ENCODE measurements around the gene PRKCE.

PRKCE gene

DNA sequence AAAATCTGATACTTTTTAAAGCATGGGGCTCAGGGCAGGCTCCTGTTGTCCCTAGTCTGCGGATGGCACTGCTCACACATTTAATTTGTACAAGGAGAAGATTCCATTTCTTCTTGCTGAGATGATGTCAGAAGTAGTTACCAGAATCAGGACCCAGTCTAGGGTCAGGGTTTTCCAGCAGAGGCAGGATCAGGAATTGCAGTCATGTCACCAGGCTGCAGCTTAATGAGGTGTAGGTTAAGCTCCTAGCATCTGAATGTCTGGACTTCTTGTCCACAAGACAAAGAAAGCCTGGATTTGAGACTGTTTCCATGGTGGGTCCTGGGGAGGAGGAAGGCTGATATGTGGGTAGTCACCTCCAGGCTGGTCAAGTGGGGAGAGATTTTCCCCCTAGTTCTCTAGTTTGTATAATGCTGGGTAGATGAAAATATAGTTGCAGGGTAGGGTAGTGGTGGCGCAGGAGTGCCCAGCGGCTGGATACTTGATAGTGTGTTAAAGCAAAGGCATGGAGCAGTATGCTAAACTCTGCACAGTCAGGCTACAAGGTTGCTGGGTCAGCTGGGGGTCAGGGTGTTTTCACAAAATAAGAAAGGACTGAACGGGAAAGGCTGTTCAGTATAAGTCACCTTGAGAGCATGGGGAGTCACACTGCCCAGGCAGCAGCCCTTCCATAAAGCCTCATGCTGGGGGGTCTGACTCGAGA lies 148.4 kb downstream of the PRKCE start:
- DNase-seq (ENCODE audit: insufficient read length, low spot score) (no peak), FAIRE-seq (no peak)

DNA sequence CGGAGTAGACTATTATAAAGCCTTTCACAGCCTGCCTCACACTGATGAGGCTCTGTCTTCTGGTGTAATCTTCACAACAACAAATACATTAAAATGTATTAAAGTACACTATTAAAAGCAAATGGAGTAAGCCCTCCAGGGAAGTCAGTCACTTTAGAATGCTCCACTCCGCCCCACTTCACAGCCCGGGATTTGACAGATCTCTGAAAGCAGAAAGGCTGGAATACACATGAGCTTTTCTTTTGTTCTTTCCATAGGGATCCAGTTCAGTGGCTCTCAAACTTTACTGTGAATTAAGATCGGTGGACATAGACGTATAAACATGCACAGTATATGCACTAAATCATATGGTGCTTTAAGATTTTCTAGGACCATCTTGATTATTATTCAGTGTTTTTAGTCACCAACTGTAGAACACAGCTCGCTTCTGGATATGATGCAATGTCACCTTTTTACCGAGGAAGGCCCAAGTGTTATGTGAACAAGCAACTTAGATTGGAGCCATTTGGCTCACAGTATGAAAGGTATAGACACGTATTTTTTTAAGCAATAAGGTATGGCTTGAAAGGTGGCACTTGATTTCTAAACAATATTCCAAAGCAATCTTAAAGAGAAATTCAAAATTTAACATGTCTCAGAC lies 151.1 kb downstream of the PRKCE start:
- FAIRE-seq (no peak), DNase-seq (ENCODE audit: insufficient read length, low spot score) (no peak)

DNA sequence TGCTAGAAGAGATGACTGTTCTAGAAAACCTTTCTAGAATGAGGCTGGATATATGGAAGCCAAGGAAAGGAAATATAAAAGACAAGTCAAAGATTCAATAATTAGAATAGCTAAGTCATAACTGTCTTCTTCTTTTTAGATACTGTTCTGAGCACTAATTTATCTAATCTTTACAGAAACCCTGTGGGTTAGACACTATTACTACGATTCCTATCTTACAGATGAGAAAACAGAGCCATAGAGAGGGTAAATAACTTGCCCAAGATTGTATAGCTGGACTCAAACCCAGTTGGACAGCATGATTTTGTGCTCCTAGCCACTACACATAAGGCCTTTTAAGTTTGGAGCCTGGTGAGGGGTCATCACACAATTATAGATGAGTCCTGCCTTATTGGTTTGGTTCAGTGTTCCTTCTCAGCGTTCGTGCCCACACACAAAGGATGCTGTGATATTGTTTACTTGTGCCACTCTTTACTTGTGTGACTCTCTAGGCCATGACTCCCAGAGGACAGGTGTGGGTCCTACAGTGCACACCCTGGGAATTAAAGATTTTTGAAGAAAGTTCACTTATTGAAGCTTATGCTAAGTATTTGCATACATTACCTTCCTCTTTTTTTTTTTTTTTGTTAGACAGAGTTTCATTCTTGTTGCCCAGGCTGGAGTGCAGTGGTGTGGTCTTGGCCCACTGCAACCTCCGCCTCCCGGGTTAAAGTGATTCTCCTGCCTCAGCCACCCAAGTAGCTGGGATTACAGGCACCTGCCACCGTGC lies 153.7 kb downstream of the PRKCE start:
- FAIRE-seq (no peak), DNase-seq (ENCODE audit: insufficient read length, low spot score) (no peak)

DNA sequence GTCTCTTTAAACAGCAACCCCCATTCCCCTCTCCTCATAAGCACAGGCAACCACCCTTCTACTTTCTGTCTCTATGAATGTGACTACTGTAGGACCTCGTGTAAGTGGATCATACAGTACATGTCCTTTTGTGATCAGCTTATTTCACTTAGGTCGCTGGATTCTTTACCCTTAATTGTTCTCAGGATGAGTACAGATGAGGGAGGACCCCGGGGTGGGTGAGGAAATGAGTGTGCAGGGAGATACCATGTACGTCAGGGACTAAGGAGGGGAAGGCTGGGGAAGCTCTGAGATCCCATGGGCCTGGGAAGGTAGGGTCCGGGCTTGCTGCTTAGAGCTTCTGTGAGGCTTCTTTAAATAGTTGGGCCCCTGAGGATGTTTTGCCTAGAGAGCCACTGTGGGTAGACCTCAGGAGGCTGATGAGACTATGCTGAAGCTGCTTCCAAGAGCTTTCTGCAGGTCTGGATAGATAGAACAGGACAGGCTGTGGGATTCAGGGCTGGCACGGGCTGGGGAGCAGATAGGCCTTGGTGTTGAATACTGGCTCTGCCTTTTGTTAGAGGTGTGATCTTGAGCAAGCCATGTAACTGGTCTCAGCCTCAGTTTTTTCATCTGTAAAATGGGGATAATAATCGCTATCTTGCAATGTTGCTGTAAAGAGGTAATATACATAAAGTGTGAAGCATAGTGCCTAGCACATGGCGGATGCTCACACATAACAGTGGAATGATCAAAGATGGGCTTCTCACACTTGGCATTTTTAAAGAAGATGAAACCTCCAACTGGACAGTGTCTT lies 155.3 kb downstream of the PRKCE start:
- FAIRE-seq (no peak), DNase-seq (ENCODE audit: insufficient read length, low spot score) (no peak)

DNA sequence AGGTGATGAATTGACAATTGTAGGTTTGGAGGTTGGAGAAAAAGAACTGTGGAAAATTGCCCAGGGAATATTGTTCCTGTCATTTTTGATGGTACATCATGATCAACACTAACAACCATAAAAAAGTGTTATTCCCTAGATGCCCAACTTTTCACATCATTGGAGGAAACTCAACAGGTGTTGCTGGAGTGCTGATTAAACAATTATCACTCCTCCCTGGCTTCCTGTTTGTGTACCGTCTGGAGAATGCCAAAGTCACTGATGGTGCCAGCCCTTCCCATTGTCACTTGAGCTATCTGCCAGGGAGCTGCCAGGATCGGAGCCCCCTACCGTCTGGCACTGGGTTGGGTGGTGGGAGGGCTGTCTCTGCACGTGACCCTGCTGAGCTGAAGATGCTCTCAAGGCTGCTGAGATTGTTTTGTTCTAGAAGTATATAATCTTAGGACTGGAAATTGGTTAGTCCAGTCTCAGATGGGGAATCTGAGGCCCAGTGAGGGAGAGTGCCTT lies 156.9 kb downstream of the PRKCE start:
- FAIRE-seq (peak; percentile 4), DNase-seq (ENCODE audit: insufficient read length, low spot score) (no peak)

DNA sequence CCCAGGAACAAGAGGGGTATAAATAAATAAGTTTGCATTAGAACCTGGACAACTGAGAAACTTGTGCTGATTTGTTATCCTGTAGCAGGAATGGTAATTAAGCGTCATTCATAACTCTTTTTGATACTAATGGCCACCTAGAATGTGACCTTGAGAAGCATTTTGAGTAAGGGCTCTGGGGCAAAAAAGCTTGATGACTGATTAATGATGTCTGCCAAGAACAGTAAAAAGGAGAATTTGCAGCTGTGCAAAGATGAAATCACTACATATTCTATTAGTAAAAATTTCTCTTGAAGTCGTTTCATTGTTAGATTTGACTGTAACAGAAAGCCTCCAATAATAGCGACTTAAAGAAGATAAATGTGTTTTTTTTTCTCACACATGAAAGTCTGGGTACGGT lies 157.7 kb downstream of the PRKCE start:
- DNase-seq (ENCODE audit: insufficient read length, low spot score), result no peak

DNA sequence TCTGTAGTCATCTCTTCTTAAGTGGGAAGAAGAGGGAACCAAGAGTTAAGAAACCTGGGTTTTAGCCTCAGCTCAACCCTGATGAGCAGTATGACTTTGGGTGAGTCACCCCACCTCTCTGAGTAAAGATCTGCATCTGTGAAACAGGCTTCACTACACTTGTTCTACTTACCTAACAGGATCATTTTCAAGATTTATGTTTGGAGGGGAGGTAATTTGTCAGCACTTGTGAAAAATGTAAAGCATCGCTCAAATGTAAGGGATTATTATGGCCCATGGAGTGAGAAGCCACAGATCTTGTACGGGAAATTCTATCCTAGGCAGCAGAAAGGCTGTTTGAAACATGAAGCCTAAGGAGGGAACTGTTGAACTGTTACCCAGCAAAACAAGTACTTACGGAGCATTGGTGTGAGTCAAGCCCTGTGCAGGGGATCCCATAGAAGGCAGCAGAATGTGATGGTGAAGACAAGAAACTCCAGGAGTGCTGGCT lies 160.6 kb downstream of the PRKCE start:
- peak; percentile 23 for FAIRE-seq
- no peak for DNase-seq (ENCODE audit: insufficient read length, low spot score)

More for the DNA sequence above, 157.7 kb downstream of the PRKCE start:
- FAIRE-seq, result no peak

DNA sequence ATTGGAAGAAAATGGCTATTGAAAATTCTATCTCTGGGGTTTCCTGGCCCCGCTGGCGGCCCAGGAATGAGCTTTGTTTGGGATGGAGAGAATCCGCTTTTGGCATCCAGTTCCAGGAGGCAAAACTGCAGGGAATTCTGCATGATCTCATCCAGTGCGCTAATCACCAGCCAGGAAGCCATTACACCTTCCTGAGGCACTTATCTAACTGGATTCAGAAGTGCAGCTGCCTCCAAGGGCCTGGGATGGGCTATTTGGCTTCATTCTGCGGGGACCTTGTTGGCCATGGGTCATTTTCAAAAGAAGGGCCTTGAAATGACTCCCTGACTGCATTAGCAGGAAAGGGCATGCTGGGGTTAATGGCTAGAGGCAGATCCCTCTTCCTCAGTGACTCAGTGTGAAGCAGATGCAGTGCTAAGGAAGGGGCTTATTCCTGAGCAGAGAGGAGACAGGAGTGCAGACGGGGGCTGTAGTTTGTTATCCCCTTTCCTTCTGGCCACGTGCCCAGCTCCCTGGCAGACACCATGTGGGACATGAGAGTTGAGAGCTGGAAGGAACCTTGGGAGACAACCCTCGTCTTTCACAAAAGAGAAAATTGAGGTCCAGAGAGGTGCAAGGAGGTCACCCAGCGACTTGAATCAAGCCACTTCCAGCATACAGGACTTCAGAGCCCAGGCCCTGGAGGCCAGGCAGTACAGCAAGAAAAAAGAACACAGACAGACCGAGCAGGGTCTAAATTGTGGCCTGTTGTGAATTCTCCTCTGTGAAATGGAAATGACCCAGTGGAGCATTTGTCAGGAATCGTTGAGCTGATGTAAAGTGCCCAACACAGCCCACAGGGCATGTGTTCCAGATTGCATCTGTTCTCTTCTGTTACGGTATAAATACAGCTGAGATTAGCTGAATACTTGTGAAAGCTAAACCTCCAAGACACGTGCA lies 161.8 kb downstream of the PRKCE start:
- DNase-seq (ENCODE audit: insufficient read length, low spot score) (no peak), FAIRE-seq (no peak)

DNA sequence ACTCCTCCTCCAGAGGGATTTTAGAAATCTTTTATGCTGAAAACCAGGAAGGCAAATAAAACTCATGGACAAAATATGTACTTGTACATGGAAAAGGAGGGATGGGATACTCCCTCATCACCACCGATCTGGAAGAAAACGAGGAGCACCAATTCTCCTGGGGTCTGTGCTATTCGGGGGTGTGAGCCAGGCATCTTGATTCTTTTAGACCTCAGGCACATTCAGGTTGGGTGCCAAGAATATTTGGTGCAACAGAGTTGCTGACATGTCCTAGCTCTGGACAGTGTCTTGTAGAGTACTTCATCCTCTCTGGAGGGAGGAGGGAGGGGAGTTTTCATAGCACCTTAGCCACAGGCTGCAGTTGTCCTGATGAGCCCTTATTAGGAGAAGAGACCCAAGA lies 163.0 kb downstream of the PRKCE start:
- no peak for DNase-seq (ENCODE audit: insufficient read length, low spot score)
- FAIRE-seq, result no peak

DNA sequence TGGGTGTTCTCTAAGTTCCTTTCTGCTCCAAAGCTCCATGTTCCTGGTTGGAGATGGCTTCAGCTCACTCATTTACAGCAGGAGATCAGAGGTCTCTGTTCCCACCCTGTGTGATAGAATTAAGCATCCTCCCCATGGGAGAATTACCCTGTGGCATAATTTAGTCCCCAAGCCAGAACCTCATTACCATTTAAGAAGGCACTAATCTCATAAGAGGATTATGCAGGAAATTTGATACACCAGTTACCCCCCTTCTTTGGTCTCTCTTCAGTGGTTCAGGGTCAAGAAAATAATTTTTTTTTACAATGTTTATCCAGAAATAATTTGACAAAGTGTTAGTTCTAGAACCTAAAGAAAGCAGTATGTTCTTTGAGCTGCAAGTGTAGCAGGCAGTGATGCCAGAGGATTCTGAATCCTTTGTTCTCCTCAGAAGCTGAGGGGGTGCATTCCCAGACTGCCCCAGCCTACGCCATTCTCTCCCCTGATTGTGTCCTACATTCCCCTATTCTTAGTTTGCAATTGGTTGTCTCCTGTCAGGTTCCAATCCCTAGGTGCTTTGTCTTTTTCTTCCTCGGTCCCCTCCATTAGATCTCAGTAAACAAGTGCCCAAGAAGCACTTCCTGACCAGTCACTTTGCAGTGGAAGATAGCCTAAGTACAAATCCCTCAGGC lies 163.6 kb downstream of the PRKCE start:
- FAIRE-seq (no peak), DNase-seq (ENCODE audit: insufficient read length, low spot score) (no peak)

DNA sequence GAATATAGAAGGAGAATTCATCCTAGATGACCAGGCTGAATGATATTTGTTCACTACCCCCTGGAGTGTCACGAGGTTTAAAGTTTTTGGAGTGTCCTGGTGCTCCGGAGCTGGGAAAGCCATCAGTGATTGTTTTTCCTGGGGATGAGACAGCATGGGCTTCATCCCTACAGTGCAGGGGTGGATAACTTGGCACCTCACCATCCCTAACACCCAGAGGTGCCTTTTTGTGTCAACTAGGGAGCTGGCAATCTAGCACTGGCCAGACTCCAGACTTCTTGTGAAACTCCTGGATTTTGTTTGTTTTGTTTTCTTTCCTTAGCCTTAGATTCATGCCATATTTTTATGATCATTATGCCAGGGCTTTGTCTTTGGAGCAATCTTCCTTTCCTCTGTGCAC lies 164.8 kb downstream of the PRKCE start:
- DNase-seq (ENCODE audit: insufficient read length, low spot score) (no peak), FAIRE-seq (no peak)

DNA sequence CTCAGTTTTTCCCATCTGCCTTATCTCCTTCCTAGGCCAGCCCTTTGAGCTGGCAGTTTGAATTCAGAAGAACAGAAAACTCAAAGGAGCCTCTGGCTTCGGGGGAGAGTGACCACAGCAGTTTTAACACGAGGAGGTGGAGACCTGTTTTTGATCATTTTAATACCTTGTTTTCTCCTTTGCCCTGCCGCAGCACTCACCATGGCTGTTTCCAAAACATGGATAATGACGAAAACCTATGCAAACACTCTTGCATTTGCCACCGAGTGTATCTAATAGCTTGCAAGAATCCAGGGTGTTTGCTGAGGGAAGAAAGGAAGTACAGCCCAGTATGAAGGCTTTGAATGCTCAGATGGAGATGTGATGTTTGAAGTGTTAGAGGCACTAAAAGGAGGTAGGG lies 167.1 kb downstream of the PRKCE start:
- no peak for DNase-seq (ENCODE audit: insufficient read length, low spot score)
- no peak for FAIRE-seq

DNA sequence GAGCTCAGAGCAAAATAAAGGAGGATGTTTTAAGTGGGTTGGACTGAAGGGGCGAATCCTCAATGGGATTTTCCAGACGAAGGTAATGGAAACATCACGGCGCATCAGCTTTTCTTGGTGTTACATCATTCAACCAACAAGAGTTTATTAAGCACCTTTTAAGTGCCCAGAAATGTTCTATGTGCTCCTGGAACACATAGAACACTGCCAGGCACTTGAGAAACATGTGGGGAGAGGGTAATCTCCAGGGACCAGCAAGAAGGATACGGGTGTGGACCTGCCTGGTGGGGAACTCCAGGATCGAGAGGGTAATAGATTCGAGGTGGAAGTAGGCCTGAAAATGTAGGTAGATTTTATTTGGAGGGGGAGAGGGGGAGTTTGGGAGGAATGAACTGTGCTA lies 168.6 kb downstream of the PRKCE start:
- no peak for FAIRE-seq
- DNase-seq (ENCODE audit: insufficient read length, low spot score), result no peak

DNA sequence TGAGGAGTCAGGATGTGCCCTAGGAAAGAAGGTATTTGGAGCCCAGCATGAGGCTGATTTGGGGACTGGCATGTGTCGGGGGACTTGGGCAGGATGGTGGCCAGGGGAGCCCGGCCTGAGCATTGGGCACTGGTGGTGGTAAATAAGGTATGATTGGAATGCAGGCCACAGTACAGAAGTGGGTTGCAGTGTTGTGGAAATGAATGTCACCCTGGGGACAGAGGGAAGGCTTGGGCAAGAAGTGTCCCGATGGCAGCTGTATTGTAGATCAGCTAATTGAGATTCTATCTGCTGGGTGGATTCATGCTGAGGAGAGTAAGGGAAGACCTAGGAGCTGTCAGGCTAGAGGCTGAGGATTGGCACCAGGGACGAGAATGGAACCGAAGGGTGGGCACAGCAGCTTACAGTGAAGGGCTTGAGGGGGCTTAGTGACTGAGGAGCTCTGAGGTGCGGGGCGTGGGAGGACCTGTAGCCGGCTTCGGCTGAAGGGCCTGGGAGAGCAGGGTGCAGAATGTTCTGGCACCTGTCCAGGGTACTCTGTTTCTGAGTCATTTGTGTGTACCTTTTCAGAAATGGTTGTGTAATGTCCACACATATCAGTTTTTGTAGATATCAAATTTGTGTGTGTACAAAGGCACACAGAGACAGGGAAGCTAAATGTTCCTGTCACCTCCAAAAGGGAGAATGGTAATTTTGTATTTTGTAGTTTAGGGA lies 170.2 kb downstream of the PRKCE start:
- no peak for FAIRE-seq
- DNase-seq (ENCODE audit: insufficient read length, low spot score), result peak; percentile 48

DNA sequence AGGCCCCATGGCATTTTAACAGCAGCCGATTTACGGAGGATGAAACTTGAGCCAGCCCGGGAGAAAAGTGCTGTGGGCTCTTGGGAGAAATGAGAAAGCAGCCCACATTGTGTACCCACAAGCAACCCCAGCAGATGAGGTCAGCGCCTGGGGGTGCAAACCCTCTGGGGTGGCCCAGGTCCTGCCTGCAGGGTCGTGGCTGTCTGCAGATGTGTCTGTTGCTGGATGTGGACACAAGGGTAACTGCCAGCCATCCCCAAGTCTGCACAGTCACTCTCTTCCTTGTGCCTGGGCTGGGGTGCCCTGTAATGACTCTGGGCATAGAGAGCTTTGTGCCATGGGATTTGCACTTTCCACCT lies 170.8 kb downstream of the PRKCE start:
- DNase-seq (ENCODE audit: insufficient read length, low spot score) (no peak), FAIRE-seq (no peak)

DNA sequence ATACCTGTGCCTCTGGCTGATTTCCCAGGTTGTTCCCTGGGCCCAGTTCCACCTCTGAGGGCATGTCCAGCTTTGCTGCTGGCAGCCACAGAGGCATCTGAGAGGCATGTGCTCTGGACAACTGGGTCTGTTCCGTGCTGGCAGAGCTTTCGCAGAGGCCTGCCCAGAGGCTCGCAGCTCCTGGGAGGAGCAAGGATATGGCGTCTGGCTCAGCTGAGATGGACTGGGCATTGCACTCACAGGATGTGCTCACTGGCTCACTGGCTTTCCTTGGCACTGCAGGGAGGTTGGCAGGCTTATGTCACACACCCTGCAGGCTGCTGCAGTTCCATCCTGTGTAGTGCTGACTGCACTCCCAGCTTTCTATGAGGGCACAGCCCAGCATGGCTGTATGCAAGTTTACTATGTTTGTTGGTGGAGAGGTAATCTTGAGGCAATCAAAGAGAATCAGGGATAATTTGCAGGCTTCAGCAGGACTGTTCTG lies 172.3 kb downstream of the PRKCE start:
- no peak for DNase-seq (ENCODE audit: insufficient read length, low spot score)
- FAIRE-seq, result no peak

DNA sequence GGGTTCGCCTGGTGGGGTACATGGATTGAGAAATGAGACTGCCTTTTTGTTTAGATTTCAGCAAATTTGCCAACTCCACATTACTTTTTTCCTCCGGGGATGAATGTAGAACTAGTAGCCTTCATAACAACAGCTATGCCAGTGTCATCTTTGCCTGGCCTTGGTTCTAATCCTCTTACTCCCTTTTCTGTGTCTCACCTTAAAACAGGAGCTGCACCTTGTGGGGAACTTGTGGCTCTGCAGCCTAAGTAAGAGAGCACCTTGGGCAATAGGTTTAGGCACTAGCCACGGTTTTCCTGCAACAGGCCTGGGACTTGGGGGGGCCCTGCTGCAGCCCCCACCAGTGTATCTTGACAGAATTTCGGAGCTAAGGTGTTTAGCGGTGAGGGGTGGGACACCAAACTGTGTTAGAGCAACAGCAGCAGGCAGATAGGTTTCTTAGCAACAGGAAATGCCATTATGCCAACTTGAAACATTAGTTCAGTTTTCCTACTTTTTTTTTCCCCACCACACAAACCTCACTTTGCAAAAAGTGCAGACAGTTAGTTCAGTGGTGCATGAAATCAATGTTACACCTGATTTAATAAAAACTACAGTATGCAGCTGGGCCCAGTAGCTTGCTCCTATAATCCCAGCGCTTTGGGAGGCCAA lies 173.7 kb downstream of the PRKCE start:
- no peak for FAIRE-seq
- DNase-seq (ENCODE audit: insufficient read length, low spot score), result no peak

DNA sequence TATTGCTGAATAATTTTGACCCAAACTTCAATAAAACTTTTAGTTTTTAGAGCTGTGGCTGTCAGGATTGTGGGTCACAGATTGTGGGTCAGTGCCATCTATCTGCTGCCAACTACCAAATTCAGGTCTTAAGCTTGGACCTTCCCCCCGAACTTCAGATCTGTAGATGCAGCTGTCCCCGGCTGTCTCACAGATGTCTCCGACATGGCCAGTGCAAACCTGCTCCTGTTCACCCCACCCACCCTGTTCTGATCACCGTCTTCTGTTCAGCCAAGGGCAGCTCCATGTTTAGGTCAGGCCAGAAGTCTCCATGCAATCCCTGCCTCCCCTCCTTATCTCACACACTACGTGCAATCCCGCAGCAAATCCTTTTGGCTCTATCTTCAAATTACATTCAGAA lies 175.0 kb downstream of the PRKCE start:
- DNase-seq (ENCODE audit: insufficient read length, low spot score) (no peak), FAIRE-seq (no peak)
